ENCODE data around the gene PHLDA2. TPM values are rescaled to one million over a fixed set of nuclear protein-coding genes. Genes with fewer than 3 reads are reported as not detected.

The PHLDA2 gene
- total and polyA plus RNA-seq, 2 donors (not counting 1 experiment from before 2014, with no cell fraction given) = 1.4 TPM; not detected in 1

GRCh38 chr11:2913776-2914175, 15.4 kb downstream of the PHLDA2 start:
- ChIA-PET CTCF (no interaction called here), POLR2A (no interaction called here)
- Mint-ChIP-seq H3K4me3 (no peak overlapping the region), H3K4me1 (peaks cover 15% of the 10 kb centered on the region), H3K27me3 (no peaks in the 10 kb centered on the region), H3K27ac (no peak overlapping the region), H3K9me3 (ENCODE audit: insufficient read depth) (no peaks in the 10 kb centered on the region)
- peak overlapping the region; percentile 10 for H2AFZ ChIP-seq (ENCODE audit: insufficient read depth, low read depth, low read length, poor library complexity, severe bottlenecking)
- no peak for TF ChIP-seq EZH2 (IDR thresholded peaks at IDR 0.05; ENCODE audit: borderline replicate concordance, insufficient read depth, low read depth, low read length, poor library complexity, severe bottlenecking)
- TF ChIP-seq, protein P1, sequence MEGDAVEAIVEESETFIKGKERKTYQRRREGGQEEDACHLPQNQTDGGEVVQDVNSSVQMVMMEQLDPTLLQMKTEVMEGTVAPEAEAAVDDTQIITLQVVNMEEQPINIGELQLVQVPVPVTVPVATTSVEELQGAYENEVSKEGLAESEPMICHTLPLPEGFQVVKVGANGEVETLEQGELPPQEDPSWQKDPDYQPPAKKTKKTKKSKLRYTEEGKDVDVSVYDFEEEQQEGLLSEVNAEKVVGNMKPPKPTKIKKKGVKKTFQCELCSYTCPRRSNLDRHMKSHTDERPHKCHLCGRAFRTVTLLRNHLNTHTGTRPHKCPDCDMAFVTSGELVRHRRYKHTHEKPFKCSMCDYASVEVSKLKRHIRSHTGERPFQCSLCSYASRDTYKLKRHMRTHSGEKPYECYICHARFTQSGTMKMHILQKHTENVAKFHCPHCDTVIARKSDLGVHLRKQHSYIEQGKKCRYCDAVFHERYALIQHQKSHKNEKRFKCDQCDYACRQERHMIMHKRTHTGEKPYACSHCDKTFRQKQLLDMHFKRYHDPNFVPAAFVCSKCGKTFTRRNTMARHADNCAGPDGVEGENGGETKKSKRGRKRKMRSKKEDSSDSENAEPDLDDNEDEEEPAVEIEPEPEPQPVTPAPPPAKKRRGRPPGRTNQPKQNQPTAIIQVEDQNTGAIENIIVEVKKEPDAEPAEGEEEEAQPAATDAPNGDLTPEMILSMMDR (IDR thresholded peaks at IDR 0.05) = no peak
- H3K36me3 ChIP-seq (replicated peaks in 1 of 2; ENCODE audit: control extremely low read depth in 1 of 2, control insufficient read depth in 1 of 2, extremely low read depth in 1 of 2, insufficient read depth in 2 of 2, low read length in 1 of 2) = no peaks in the 10 kb centered on the region
- no peak for DNase-seq
- H3K27ac ChIP-seq (ENCODE audit: low read length in 2 of 2) = no peak overlapping the region
- H4K20me1 ChIP-seq (ENCODE audit: control insufficient read depth, insufficient read depth, low read length, poor library complexity, severe bottlenecking) = no peaks in the 10 kb centered on the region
- no peak overlapping the region for H3K4me3 ChIP-seq (ENCODE audit: control extremely low read depth in 1 of 5, extremely low read depth in 1 of 5, insufficient read depth in 1 of 5, low read depth in 2 of 5, low read length in 4 of 5)
- intact Hi-C loops (cut with micrococcal nuclease) = no loop called here
- H3K9me3 ChIP-seq (ENCODE audit: control extremely low read depth in 1 of 3, control insufficient read depth in 2 of 3, insufficient read depth in 1 of 3, low read length in 2 of 3) = no peaks in the 10 kb centered on the region
- H3K4me2 ChIP-seq (replicated peaks; ENCODE audit: low read depth, low read length, poor library complexity, severe bottlenecking) = peak overlapping the region; percentile 45
- no peaks in the 10 kb centered on the region for H3K27me3 ChIP-seq (replicated peaks in 1 of 4; ENCODE audit: control extremely low read depth in 1 of 4, control insufficient read depth in 3 of 4, insufficient read depth in 4 of 4, low read length in 3 of 4)
- no peak for ATAC-seq (ENCODE audit: low read depth)
- no peak overlapping the region for H3K9ac ChIP-seq (ENCODE audit: low read length)
- H3K79me2 ChIP-seq (ENCODE audit: control insufficient read depth, insufficient read depth, low read length) = no peaks in the 10 kb centered on the region
- peaks cover 12 to 18% of the 10 kb centered on the region in 2 donors for H3K4me1 ChIP-seq (ENCODE audit: control insufficient read depth in 2 of 2, insufficient read depth in 2 of 2, low read length in 2 of 2)
- 37% methylated on average over 8 of the region's 9 CpGs for WGBS (ENCODE audit: insufficient coverage)

GRCh38 chr11:2913019-2913431, 16.2 kb downstream of the PHLDA2 start:
- Histone ChIP-seq H3K27me3 (replicated peaks in 1 of 4; ENCODE audit: control extremely low read depth in 1 of 4, control insufficient read depth in 3 of 4, insufficient read depth in 4 of 4, low read length in 3 of 4) (no peaks in the 10 kb centered on the region), H3K27ac (ENCODE audit: low read length in 2 of 2) (no peak overlapping the region), H3K4me2 (replicated peaks; ENCODE audit: low read depth, low read length, poor library complexity, severe bottlenecking) (peak overlapping the region; percentile 45), H3K79me2 (ENCODE audit: control insufficient read depth, insufficient read depth, low read length) (no peaks in the 10 kb centered on the region), H3K9ac (ENCODE audit: low read length) (no peak overlapping the region), H2AFZ (ENCODE audit: insufficient read depth, low read depth, low read length, poor library complexity, severe bottlenecking) (no peak overlapping the region), H3K9me3 (ENCODE audit: control extremely low read depth in 1 of 3, control insufficient read depth in 2 of 3, insufficient read depth in 1 of 3, low read length in 2 of 3) (no peaks in the 10 kb centered on the region), H3K4me1 (ENCODE audit: control insufficient read depth in 2 of 2, insufficient read depth in 2 of 2, low read length in 2 of 2) (peaks cover 12 to 18% of the 10 kb centered on the region in 2 donors), H3K36me3 (replicated peaks in 1 of 2; ENCODE audit: control extremely low read depth in 1 of 2, control insufficient read depth in 1 of 2, extremely low read depth in 1 of 2, insufficient read depth in 2 of 2, low read length in 1 of 2) (no peaks in the 10 kb centered on the region), H3K4me3 (ENCODE audit: control extremely low read depth in 1 of 5, extremely low read depth in 1 of 5, insufficient read depth in 1 of 5, low read depth in 2 of 5, low read length in 4 of 5) (no peak overlapping the region), H4K20me1 (ENCODE audit: control insufficient read depth, insufficient read depth, low read length, poor library complexity, severe bottlenecking) (no peaks in the 10 kb centered on the region)
- POLR2A ChIA-PET = no interaction called here
- Mint-ChIP-seq H3K4me3 (no peak overlapping the region), H3K27me3 (no peaks in the 10 kb centered on the region), H3K27ac (no peak overlapping the region), H3K4me1 (peaks cover 15% of the 10 kb centered on the region), H3K9me3 (ENCODE audit: insufficient read depth) (no peaks in the 10 kb centered on the region)
- ATAC-seq (ENCODE audit: low read depth) (no peak), DNase-seq (no peak)
- CTCF ChIA-PET = interaction anchor here (1.4 kb wide), 1 partner anchor 25 kb away, joined by 3 read pairs; no protein-coding TSS in a partner anchor
- intact Hi-C loops (cut with micrococcal nuclease) = no loop called here
- 84% methylated on average over 13 of the region's 13 CpGs for whole genome bisulfite sequencing (ENCODE audit: insufficient coverage)
- TF ChIP-seq, protein P1 (IDR thresholded peaks at IDR 0.05) = no peak
- TF ChIP-seq EZH2 (IDR thresholded peaks at IDR 0.05; ENCODE audit: borderline replicate concordance, insufficient read depth, low read depth, low read length, poor library complexity, severe bottlenecking) = no peak

Measured in B cell (primary cell).